ENCODE measurements around the gene FHAD1. TPM values are rescaled to one million over a fixed set of nuclear protein-coding genes. Genes with fewer than 3 reads are reported as not detected.

The FHAD1 gene
- total RNA-seq, 1 experiment from 2014 or later: 1.9 TPM

GRCh38 chr1:15328351-15329103 is 81.5 kb downstream of the FHAD1 start:
- no peak overlapping the region for H3K4me2 ChIP-seq (ENCODE audit: insufficient read depth, insufficient read length, low read length)
- H3K27me3 Mint-ChIP-seq (ENCODE audit: low read depth): peaks cover 17% of the 10 kb centered on the region
- WGBS (ENCODE audit: extremely low coverage, insufficient read length, low lambda C conversion rate): no CpG with 5 or more reads among the region's 18 CpGs

More at GRCh38 chr1:15328351-15329103, 81.5 kb downstream of the FHAD1 start:
- H2BK120ac ChIP-seq (ENCODE audit: low read depth, low read length, poor library complexity, severe bottlenecking): no peak overlapping the region
- DNase-seq: no peak
- no peak overlapping the region for H3K23ac ChIP-seq (ENCODE audit: insufficient read length, low read depth, low read length)
- Mint-ChIP-seq H3K9me3 (no peaks in the 10 kb centered on the region), H3K36me3 (ENCODE audit: insufficient read depth in 1 of 3, low read depth in 3 of 3) (no peaks in the 10 kb centered on the region), H3K27ac (no peak overlapping the region), H3K4me1 (peaks cover 13 to 14% of the 10 kb centered on the region in 2 experiments), H3K4me3 (no peak overlapping the region)
- no peaks in the 10 kb centered on the region; the same call in 1 of the 2 replicates for H3K27me3 ChIP-seq (ENCODE audit: insufficient read depth, low read length)
- H2BK15ac ChIP-seq (ENCODE audit: low read depth, low read length): no peak overlapping the region
- no peak overlapping the region for H2BK20ac ChIP-seq (ENCODE audit: low read depth, low read length, poor library complexity, severe bottlenecking)
- H4K20me1 ChIP-seq (ENCODE audit: control insufficient read depth, insufficient read depth, insufficient read length): no peaks in the 10 kb centered on the region
- H2BK5ac ChIP-seq (ENCODE audit: insufficient read length, low read length): no peak overlapping the region
- no peak overlapping the region for H3T11ph ChIP-seq (ENCODE audit: low read length)
- no peaks in the 10 kb centered on the region for H3K23me2 ChIP-seq (ENCODE audit: insufficient read length, low read depth, low read length, poor library complexity, severe bottlenecking)
- no peaks in the 10 kb centered on the region for H3K79me2 ChIP-seq (ENCODE audit: insufficient read depth, low read length)
- H4K91ac ChIP-seq (ENCODE audit: insufficient read length, low read depth, low read length): no peak overlapping the region
- H3K4me1 ChIP-seq (ENCODE audit: insufficient read depth, low read length): peaks cover 7% of the 10 kb centered on the region; the same call in 1 of the 2 replicates
- no peak overlapping the region for H3K27ac ChIP-seq (ENCODE audit: insufficient read length, low read depth, low read length)
- no peak overlapping the region for H3K9ac ChIP-seq (ENCODE audit: extremely low read depth, insufficient read length, low read length)
- no peak overlapping the region for H4K5ac ChIP-seq (ENCODE audit: insufficient read length, low read depth, low read length)
- H2BK12ac ChIP-seq (ENCODE audit: insufficient read length, low read depth, low read length): no peak overlapping the region
- no peak overlapping the region for H3K18ac ChIP-seq (ENCODE audit: insufficient read length, low read depth, low read length)
- no peak for TF ChIP-seq CTCF (conservative IDR thresholded peaks at IDR 0.05)
- no peak overlapping the region for H3K14ac ChIP-seq (ENCODE audit: insufficient read depth, low read length)
- H2AK5ac ChIP-seq (ENCODE audit: insufficient read length, low read length): no peak overlapping the region
- H4K8ac ChIP-seq (replicated peaks; ENCODE audit: insufficient read length, low read depth, low read length): no peak overlapping the region
- H3K79me1 ChIP-seq (ENCODE audit: insufficient read depth, low read depth, low read length, poor library complexity, severe bottlenecking): no peaks in the 10 kb centered on the region
- no peak overlapping the region for H2AFZ ChIP-seq (ENCODE audit: low read length)
- H3K9me3 ChIP-seq (ENCODE audit: control insufficient read depth, low read depth, low read length): no peaks in the 10 kb centered on the region
- no peak overlapping the region for H3K4ac ChIP-seq (ENCODE audit: low read depth, low read length)
- H3K56ac ChIP-seq (ENCODE audit: insufficient read length, low read depth, low read length): no peak overlapping the region
